Sigmoid colon (tissue), 3 donors: ENCODE data around the gene FBXO8.

Experiments used
- POLR2A ChIP-seq, 2 donors: fragments of 450-650 bp; IDR thresholded peaks; one replicate each; pipeline ENCODE4 v1.6.1; 2016; ENCODE audit warnings: antibody characterized with exemption in 2 of 2, mild to moderate bottlenecking in 2 of 2, moderate library complexity in 2 of 2
- TF ChIP-seq, protein P1 (sequence below), 4 experiments: fragments of 450-650 bp in 3 of 4; fragments of 200-600 bp in 1 of 4; IDR thresholded peaks; one replicate each; pipeline ENCODE4 v1.5.1; 2016 to 2019; ENCODE audit warnings: antibody characterized with exemption in 4 of 4, mild to moderate bottlenecking in 3 of 4, moderate library complexity in 2 of 4

DNA sequence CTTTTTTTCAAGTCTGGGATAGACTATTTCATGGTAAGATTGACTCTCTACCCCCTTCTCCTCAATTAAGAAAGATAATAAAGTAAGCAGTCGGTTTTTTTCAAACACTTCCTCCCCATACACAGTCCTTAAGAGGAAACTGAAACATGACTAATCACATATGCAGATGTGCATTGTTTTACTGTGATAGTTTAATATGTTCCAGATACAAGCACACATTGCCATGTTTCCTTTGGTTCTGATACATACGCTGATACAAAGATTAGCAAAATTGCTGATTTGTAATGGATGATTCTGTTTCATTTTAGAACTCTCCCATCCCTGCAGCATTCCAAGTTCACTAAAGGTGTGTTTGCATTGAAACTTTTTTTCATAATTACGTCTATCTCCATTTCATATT lies 76.1 kb downstream of the FBXO8 start:
- TF ChIP-seq, protein P1, sequence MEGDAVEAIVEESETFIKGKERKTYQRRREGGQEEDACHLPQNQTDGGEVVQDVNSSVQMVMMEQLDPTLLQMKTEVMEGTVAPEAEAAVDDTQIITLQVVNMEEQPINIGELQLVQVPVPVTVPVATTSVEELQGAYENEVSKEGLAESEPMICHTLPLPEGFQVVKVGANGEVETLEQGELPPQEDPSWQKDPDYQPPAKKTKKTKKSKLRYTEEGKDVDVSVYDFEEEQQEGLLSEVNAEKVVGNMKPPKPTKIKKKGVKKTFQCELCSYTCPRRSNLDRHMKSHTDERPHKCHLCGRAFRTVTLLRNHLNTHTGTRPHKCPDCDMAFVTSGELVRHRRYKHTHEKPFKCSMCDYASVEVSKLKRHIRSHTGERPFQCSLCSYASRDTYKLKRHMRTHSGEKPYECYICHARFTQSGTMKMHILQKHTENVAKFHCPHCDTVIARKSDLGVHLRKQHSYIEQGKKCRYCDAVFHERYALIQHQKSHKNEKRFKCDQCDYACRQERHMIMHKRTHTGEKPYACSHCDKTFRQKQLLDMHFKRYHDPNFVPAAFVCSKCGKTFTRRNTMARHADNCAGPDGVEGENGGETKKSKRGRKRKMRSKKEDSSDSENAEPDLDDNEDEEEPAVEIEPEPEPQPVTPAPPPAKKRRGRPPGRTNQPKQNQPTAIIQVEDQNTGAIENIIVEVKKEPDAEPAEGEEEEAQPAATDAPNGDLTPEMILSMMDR (IDR thresholded peaks at IDR 0.05): no peak
- no peak for TF ChIP-seq POLR2A (IDR thresholded peaks at IDR 0.05)
